ENCODE data around the gene ATP11B.

ATP11B gene

GRCh38 chr3:182917134-182917533 is 123.8 kb downstream of the ATP11B start:
- no peak for ATAC-seq (ENCODE audit: low read depth)
- no peaks in the 10 kb centered on the region for H3K9me3 ChIP-seq (ENCODE audit: severe bottlenecking)
- peaks cover 35% of the 10 kb centered on the region for H3K36me3 ChIP-seq (ENCODE audit: low read depth)
- H3K4me1 ChIP-seq (ENCODE audit: insufficient read depth, poor library complexity, severe bottlenecking) = no peaks in the 10 kb centered on the region
- H3K27ac ChIP-seq (ENCODE audit: poor library complexity, severe bottlenecking) = no peak overlapping the region
- no peak for DNase-seq (ENCODE audit: low spot score)
- H3K27me3 ChIP-seq (ENCODE audit: insufficient read depth, poor library complexity, severe bottlenecking) = no peaks in the 10 kb centered on the region
- no peak for TF ChIP-seq CTCF (IDR thresholded peaks at IDR 0.05; ENCODE audit: poor library complexity, severe bottlenecking)
- no peak overlapping the region for H3K4me3 ChIP-seq (ENCODE audit: severe bottlenecking)

GRCh38 chr3:182919866-182920357 is 126.6 kb downstream of the ATP11B start:
- Histone ChIP-seq H3K4me3 (ENCODE audit: severe bottlenecking) (no peak overlapping the region), H3K27ac (ENCODE audit: poor library complexity, severe bottlenecking) (no peak overlapping the region), H3K27me3 (ENCODE audit: insufficient read depth, poor library complexity, severe bottlenecking) (no peaks in the 10 kb centered on the region), H3K4me1 (ENCODE audit: insufficient read depth, poor library complexity, severe bottlenecking) (no peaks in the 10 kb centered on the region), H3K9me3 (ENCODE audit: severe bottlenecking) (no peaks in the 10 kb centered on the region), H3K36me3 (ENCODE audit: low read depth) (peaks cover 21% of the 10 kb centered on the region)
- ATAC-seq (ENCODE audit: low read depth) = no peak
- DNase-seq (ENCODE audit: low spot score) = no peak
- no peak for TF ChIP-seq CTCF (IDR thresholded peaks at IDR 0.05; ENCODE audit: poor library complexity, severe bottlenecking)

GRCh38 chr3:182920515-182921084 is 127.3 kb downstream of the ATP11B start:
- H3K27me3 ChIP-seq (ENCODE audit: insufficient read depth, poor library complexity, severe bottlenecking) = no peaks in the 10 kb centered on the region
- DNase-seq (ENCODE audit: low spot score) (no peak), ATAC-seq (ENCODE audit: low read depth) (no peak; the same call in 2 of the 3 replicates)
- H3K4me3 ChIP-seq (ENCODE audit: severe bottlenecking) = no peak overlapping the region
- H3K36me3 ChIP-seq (ENCODE audit: low read depth) = peaks cover 17% of the 10 kb centered on the region
- peaks cover 2% of the 10 kb centered on the region for H3K4me1 ChIP-seq (ENCODE audit: insufficient read depth, poor library complexity, severe bottlenecking)
- H3K9me3 ChIP-seq (ENCODE audit: severe bottlenecking) = no peaks in the 10 kb centered on the region
- H3K27ac ChIP-seq (ENCODE audit: poor library complexity, severe bottlenecking) = no peak overlapping the region
- no peak for TF ChIP-seq CTCF (IDR thresholded peaks at IDR 0.05; ENCODE audit: poor library complexity, severe bottlenecking)

GRCh38 chr3:182921665-182922355 is 128.5 kb downstream of the ATP11B start:
- peaks cover 7% of the 10 kb centered on the region for H3K4me1 ChIP-seq (ENCODE audit: insufficient read depth, poor library complexity, severe bottlenecking)
- ATAC-seq (ENCODE audit: low read depth) = no peak
- no peak overlapping the region for H3K27ac ChIP-seq (ENCODE audit: poor library complexity, severe bottlenecking)
- H3K36me3 ChIP-seq (ENCODE audit: low read depth) = peaks cover 17% of the 10 kb centered on the region
- no peaks in the 10 kb centered on the region for H3K27me3 ChIP-seq (ENCODE audit: insufficient read depth, poor library complexity, severe bottlenecking)
- no peaks in the 10 kb centered on the region for H3K9me3 ChIP-seq (ENCODE audit: severe bottlenecking)
- DNase-seq (ENCODE audit: low spot score) = no peak
- no peak overlapping the region for H3K4me3 ChIP-seq (ENCODE audit: severe bottlenecking)
- no peak for TF ChIP-seq CTCF (IDR thresholded peaks at IDR 0.05; ENCODE audit: poor library complexity, severe bottlenecking)

Measured in RWPE2 (cell line).